HT1080 (cell line): ENCODE data around the gene SIK2. TPM values are rescaled to one million over a fixed set of nuclear protein-coding genes. Genes with fewer than 3 reads are reported as not detected.
"Not testable (repeated sequence)": the region's sequence is repeated elsewhere in the genome, so short reads cannot be mapped to it uniquely, and the experiment has no call there.

Experiments used
- DNase-seq: peaks from one replicate; pipeline ENCODE4 v3.0.0-alpha.2; 2015; ENCODE audit warnings: low read depth
- total RNA-seq: library from RNA; depleted of rRNA; stranded (reverse); fragments of >200 nt; shearing (Covaris generic); gene quantifications from 2 replicates; pipeline ENCODE4 v1.2.3, GENCODE V29; 2014

The SIK2 gene
- total RNA-seq, 1 experiment from 2014 or later = 9.2 TPM

DNA sequence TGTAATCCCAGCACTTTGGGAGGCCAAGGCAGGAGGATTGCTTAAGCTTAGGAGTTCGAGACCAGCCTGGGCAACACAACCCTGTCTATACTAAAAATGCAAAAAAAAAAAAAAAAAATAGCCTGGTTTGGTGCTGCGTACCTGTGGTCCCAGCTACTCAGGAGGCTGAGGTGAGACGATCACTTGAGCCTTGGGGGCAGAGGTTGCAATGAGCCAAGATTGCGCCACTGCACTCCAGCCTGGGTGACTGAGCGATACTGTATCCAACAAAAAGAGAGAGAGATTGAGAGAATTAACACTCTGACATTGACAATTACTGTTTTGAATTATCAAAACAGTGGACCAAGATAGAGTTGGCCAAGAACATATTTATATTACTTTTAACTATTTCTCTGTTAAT lies 53.7 kb downstream of the SIK2 start:
- no peak for DNase-seq

- not testable (repeated sequence) for DNase-seq
Measured at GRCh38 chr11:111657905-111658304, 55.7 kb downstream of the SIK2 start.

- DNase-seq = not testable (repeated sequence)
Measured at GRCh38 chr11:111658493-111658892, 56.2 kb downstream of the SIK2 start.

DNA sequence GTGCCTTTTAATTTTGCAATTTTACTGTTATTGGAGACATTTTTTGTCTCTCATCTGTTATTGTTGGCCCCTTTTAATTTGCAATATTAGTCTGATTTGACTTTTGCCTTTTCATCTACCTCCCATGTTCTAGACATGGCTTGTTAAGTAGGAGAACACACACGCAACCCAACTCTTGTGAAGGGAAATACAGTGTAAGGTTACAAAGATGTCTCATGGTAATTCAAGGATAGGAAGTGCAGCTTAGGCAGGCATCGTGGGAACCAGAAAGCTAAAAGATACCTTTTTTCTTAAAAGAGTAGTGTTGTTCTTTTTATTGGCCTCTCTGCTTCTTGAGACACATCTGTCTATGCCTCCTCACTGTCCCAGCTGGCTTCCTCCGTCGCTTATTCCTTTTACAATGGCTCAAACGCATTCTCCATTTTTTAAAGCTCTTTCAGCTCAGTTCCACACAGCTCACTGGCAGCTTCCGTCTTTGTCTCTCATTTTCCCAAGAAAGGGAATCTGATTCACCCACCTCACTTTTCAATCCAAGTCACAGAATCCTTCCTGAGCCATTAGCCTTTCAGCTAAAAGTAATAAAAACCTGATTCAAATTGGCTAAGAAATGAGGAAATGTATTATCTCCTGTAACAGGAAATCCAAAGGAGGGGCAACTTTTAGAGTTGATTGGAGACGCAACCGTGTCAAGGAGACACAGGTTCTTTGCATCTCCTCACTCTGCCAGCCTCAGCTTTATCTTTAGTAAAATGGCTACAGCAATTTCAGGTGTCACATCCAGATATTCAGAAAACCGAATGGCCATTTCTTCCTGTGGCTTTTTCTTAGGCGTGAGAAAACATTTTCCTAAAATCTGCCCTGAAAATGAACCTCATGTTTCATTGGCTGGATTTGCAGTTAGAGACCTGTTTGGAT lies 57.2 kb downstream of the SIK2 start:
- no peak for DNase-seq

DNA sequence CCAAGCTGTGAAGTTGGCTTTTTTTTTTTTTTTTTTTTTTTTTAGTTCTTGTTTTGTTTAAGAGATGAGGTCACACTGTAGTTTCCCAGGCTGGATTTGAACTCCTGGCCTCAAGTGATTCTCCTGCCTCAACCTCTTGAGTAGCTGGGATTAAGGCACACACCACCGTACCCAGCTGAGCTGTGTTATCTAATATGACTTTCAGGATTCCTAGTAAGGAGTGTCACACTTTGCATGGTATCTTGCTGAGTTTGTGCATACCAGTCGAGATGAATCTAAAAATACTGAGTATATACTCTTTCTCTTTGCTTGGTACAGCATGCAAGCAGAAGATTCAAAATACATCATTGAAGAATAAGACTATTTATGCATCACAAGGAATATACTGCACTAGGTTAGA lies 58.6 kb downstream of the SIK2 start:
- no peak for DNase-seq

GRCh38 chr11:111663820-111664219 lies 61.6 kb downstream of the SIK2 start:
- no peak for DNase-seq

- no peak for DNase-seq
Measured at GRCh38 chr11:111665777-111666176, 63.5 kb downstream of the SIK2 start.

- DNase-seq = no peak
Measured at GRCh38 chr11:111668980-111669379, 66.7 kb downstream of the SIK2 start.

- DNase-seq = no peak
Measured at GRCh38 chr11:111671383-111671782, 69.1 kb downstream of the SIK2 start.

DNA sequence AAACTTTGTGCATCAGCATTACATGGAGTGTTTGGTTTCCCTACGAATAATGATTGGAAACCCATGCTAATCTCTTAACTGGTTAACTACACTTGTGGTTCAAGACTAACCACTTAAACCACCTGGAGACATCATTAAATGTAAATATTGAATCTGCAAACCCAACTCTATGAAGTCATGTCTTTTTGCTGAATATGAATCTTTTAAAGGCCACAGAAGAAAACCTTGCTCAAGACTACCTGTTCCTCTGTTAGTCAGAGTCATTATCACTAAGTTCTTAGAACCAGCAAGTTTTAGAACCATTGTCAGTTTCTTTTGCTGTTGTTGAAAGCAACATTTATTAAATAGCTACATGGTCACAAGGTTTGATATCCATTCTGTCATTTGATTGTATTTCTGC lies 70.7 kb downstream of the SIK2 start:
- no peak for DNase-seq

- no peak for DNase-seq
Measured at GRCh38 chr11:111674941-111675340, 72.7 kb downstream of the SIK2 start.

DNA sequence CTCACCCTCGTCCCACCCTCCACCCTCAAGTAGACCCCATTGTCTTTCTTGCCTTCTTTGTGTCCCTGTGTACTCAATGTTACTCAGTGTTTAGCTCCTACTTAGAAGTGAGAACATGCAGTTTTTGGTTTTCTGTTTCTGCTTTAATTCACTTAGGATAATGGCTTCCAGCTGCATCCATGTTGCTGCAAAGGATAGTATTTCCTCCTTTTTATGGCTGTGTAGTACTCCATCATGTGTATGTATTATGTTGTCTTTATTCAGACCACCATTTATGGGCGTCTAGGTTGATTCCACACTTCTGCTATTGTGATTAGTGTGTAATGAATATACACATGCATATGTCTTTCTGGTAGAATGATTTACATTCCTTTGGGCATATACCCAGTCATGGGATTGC lies 73.6 kb downstream of the SIK2 start:
- no peak for DNase-seq

DNA sequence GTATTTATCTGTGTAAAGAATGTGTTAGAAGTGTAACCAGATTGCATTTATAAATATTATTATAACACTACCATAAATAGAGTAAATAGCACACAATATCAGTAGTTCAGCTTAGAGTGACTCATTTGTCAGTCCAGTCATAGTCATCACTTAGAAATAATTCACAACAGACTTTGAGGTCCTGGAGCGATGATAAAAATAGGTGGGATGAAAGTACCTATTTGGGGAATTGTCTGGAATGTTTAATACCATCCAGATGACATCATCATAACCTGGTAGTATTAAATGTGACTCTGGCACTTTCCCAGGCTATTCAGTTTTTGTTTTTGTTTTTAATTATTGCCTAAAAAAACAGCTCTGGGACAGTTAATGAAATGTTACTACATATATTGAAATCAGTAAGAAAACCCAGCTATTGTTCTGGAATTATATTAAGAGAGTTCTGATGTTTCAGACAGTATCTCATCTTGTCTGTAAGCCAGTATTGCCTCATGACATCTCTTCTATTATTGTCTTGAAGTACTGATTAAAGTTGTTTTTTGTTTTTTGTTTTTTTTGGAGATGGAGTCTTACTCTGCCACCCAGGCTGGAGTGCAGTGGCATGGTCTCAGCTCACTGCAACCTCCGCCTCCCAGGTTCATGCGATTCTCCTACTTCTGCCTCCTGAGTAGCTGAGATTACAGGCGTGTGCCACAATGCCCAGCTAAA lies 74.8 kb downstream of the SIK2 start:
- DNase-seq = peak; percentile 48

DNA sequence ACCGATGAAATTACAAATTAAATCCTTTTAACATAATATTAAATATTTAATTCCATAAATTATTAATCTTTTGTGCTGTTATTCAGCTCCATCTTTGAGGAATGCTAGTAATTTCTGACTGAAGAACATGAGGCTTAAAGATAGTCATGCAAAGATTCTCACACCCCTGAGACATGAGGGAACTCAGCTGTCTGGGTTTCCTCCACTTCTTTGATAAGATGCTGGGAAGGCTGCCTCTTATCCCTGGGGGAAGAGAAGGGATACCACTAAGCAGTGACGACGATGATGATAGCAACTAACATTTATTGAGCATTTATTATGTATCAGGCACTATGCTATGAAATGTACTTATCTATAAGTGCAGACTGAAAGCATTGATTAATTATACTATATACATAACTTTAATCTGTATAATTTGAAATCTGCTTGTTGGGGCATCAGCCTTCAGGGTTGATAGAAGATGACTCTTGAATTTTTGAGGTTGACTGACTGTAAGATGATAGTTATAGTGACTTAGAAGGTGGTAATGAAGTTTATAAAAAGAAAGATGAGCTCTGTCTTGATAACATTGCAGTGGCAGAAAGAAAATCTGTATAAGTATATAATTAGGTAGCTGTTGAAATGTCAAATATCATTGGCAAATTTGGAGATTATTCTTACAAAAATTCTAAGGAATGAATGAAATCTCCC lies 78.4 kb downstream of the SIK2 start:
- DNase-seq = no peak

GRCh38 chr11:111683806-111684205 lies 81.6 kb downstream of the SIK2 start:
- DNase-seq = no peak

DNA sequence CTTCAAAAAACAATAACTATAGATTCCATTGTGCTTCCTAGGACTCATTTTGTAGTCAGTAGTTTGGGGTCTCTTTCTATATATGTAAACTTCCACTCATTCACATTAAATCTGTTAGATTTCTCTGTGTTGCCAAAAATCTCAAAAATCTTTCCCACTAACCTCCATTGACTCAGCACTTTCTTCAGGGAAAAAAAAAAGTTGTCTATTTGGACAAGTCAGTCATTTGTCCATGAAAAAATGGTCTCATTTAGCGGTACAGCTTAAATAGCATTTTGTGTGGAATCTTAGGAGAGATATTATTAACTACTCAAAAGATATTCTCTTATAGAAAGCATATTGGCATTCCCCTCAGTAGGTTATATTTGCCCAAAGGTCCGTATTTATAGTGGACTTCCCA lies 82.0 kb downstream of the SIK2 start:
- no peak for DNase-seq

DNA sequence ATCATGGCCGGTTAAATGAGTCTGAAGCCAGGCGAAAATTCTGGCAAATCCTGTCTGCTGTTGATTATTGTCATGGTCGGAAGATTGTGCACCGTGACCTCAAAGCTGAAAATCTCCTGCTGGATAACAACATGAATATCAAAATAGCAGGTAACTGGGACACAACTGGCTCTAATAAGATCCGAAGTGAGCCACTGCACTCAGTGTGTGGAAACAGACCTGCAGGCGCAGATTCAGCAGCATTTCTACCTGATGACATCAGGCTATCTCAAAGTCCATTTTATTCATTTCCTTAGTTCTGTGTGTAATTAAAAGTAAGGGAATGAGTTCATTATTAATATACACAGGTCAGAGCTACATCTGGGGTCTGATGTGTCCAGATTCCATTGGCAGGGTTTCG lies 85.8 kb downstream of the SIK2 start:
- DNase-seq = no peak

GRCh38 chr11:111691176-111691575 lies 88.9 kb downstream of the SIK2 start:
- DNase-seq = no peak

DNA sequence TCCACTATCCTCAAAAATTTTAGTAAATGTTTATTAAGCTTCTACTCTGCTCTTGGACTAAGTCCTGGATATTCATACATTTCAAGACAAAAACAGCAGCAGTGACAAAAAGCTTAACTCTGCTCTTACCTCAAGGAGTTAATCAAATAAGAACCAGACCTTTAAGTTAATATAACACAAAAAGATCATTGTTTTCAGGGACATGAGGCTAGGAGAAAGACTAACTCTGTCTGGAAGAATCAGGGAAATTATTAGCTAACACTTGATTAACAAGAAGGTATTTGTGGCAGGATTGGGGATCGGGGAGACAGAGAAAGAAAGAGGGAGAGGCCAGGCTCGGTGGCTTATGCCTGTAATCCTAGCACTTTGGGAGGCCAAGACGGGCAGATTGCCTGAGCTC lies 89.5 kb downstream of the SIK2 start:
- DNase-seq = no peak

- no peak for DNase-seq
Measured at GRCh38 chr11:111693224-111693937, 91.1 kb downstream of the SIK2 start.

DNA sequence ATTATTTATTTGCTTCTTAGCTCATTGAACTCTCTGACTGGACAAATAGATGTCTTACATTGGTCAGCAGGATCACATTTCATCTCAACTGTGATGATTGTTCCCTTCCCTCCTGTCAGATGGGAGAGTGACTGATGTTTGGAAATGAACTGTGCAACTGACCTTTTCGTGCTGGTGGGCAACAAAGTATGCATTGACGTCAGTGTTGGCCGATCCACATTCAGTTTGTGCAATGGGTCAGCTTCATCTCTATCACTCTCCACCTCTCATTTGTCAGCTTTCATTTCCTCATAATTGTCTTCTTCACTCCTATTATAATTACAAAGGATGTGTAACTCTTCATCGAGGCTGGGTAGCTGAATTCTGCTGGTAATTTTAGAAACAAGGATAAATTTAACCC lies 92.6 kb downstream of the SIK2 start:
- DNase-seq = peak; percentile 82
